CD4-positive, CD25-positive, alpha-beta regulatory T cell (primary cell): ENCODE measurements around the gene RELT. TPM values are rescaled to one million over a fixed set of nuclear protein-coding genes. Genes with fewer than 3 reads are reported as not detected.

Experiments
- ATAC-seq, 2 donors: fragments of 150-1000 bp; cut with Tn5 transposase; one replicate each; pipeline ENCODE4 v1.10.0; 2021; ENCODE audit warnings: low read depth in 2 of 2, moderate number of reproducible peaks in 2 of 2, moderate library complexity in 1 of 2
- DNase-seq, 3 donors: peaks; one replicate each; pipeline versions ENCODE4 v3.0.0 to v3.0.0-alpha.2; 2012 to 2022; ENCODE audit warnings: mixed read lengths in 1 of 3
- H3K27ac ChIP-seq: one replicate; pipeline ENCODE4 v1.7.0; 2013; ENCODE audit warnings: mild to moderate bottlenecking, low read length; ENCODE audit not compliant: insufficient read depth, poor library complexity, severe bottlenecking
- H3K27me3 ChIP-seq: one replicate; pipeline ENCODE4 v1.7.0; 2013; ENCODE audit warnings: low read length; ENCODE audit not compliant: control insufficient read depth, insufficient read depth
- H3K36me3 ChIP-seq: one replicate; pipeline ENCODE4 v1.7.0; 2013; ENCODE audit warnings: mild to moderate bottlenecking, low read length, moderate library complexity; ENCODE audit not compliant: control insufficient read depth, insufficient read depth
- H3K4me1 ChIP-seq: 2 replicates; pipeline ENCODE4 v1.7.0; 2013; ENCODE audit warnings: mild to moderate bottlenecking, low read length; ENCODE audit not compliant: insufficient read depth, control insufficient read depth, poor library complexity, severe bottlenecking
- H3K4me3 ChIP-seq: one replicate; pipeline ENCODE4 v1.7.0; 2013; ENCODE audit warnings: low read depth, mild to moderate bottlenecking, low read length, moderate library complexity
- H3K9me3 ChIP-seq, 2 experiments: 1 replicate in 1 of 2; 2 replicates in 1 of 2; pipeline ENCODE4 v1.7.0; 2013; ENCODE audit warnings: low read length in 2 of 2, mild to moderate bottlenecking in 1 of 2, moderate library complexity in 1 of 2; ENCODE audit not compliant: control insufficient read depth in 2 of 2
- H3K27ac Mint-ChIP-seq, 3 donors: one replicate each; pipeline ENCODE4 v1.8.0; 2020 to 2022; ENCODE audit warnings: mild to moderate bottlenecking in 3 of 3, mixed read lengths in 3 of 3, moderate library complexity in 2 of 3
- H3K27me3 Mint-ChIP-seq: one replicate; pipeline ENCODE4 v1.8.0; 2022; ENCODE audit warnings: mild to moderate bottlenecking, mixed read lengths
- H3K36me3 Mint-ChIP-seq: one replicate; pipeline ENCODE4 v1.8.0; 2020; ENCODE audit warnings: mixed read lengths
- H3K4me1 Mint-ChIP-seq, 4 donors: one replicate each; pipeline ENCODE4 v1.8.0; 2020 to 2022; ENCODE audit warnings: mixed read lengths in 4 of 4, mild to moderate bottlenecking in 1 of 4
- H3K4me3 Mint-ChIP-seq, 4 donors: one replicate each; pipeline ENCODE4 v1.8.0; 2020 to 2022; ENCODE audit warnings: mild to moderate bottlenecking in 4 of 4, mixed read lengths in 4 of 4, moderate library complexity in 3 of 4
- H3K9me3 Mint-ChIP-seq, 7 donors: one replicate each; pipeline ENCODE4 v1.8.0; 2020 to 2022; ENCODE audit warnings: mixed read lengths in 7 of 7, mild to moderate bottlenecking in 3 of 7, moderate library complexity in 2 of 7
- polyA plus RNA-seq, 4 donors: library from polyadenylated mRNA; unstranded; fragments of 300-500 nt; fragmentation: Illumina TruSeq; gene quantifications; one replicate each; pipeline ENCODE4 v1.2.3, GENCODE V29; 2021
- total RNA-seq: library from RNA; stranded (reverse); gene quantifications from one replicate; pipeline ENCODE4 v1.2.3, GENCODE V29; 2022

RELT gene, protein sequence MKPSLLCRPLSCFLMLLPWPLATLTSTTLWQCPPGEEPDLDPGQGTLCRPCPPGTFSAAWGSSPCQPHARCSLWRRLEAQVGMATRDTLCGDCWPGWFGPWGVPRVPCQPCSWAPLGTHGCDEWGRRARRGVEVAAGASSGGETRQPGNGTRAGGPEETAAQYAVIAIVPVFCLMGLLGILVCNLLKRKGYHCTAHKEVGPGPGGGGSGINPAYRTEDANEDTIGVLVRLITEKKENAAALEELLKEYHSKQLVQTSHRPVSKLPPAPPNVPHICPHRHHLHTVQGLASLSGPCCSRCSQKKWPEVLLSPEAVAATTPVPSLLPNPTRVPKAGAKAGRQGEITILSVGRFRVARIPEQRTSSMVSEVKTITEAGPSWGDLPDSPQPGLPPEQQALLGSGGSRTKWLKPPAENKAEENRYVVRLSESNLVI
- total RNA-seq (117 TPM), polyA plus RNA-seq (1 to 10 TPM; 2.0 to 3.3 (median 2.9) TPM)

DNA sequence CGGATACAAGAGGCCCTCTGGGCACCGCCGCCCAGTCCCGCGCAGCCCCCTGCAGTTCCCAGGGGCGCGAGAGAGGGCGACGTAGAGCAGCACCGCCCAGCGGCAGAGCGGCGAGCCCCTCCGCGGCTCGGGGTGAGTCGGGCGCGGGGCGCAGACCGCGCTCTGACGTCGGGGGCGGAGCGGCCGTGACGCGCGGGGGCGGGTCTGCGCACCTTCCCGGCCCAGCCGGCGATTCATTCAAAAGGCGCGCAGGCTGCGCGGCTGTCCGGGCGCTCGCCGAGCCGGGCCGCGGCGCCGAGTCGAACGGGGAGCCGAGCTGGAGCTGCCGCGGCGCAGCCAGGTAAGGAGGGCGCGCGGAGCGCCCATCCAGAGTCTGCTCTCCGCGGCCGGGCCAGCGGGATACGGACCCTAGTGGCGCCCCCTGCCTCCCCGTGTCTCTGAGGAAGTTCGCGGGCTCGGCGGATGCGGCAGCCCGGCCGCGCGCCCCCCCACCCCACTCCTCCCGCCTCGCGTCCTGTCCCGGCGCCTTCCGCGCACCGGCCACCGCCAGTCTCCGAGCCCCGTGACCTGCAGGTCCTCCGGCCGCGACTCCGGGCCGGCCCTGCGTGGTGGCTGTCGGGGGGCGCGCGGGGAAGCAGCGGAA is at the start of gene RELT:
Gene RELT, plus strand, starts transcription at position 240 of the 643 bp plus-strand sequence. CDS start 12,738 bp downstream, outside the sequence.
- peaks cover 5 to 50% (median 37%) of the 10 kb centered on the region in 4 donors for H3K4me1 Mint-ChIP-seq
- H3K27me3 Mint-ChIP-seq, result no peaks in the 10 kb centered on the region
- H3K9me3 Mint-ChIP-seq, result no peaks in the 10 kb centered on the region
- Histone ChIP-seq H3K27me3 (no peaks in the 10 kb centered on the region), H3K36me3 (no peaks in the 10 kb centered on the region), H3K4me1 (peaks cover 19% of the 10 kb centered on the region), H3K4me3 (peak within 1 kb of the TSS; percentile 67), H3K27ac (peak within 1 kb of the TSS; percentile 91), H3K9me3 (no peaks in the 10 kb centered on the region)
- DNase-seq, result peak; percentile 85 to 95 (median 94)
- H3K4me3 Mint-ChIP-seq, result peak within 1 kb of the TSS; percentile 93 to 98 (median 95)
- peak; percentile 94 to 96 for ATAC-seq
- no peaks in the 10 kb centered on the region for H3K36me3 Mint-ChIP-seq
- H3K27ac Mint-ChIP-seq, result peak within 1 kb of the TSS; percentile 97 to 99 (median 98)

DNA sequence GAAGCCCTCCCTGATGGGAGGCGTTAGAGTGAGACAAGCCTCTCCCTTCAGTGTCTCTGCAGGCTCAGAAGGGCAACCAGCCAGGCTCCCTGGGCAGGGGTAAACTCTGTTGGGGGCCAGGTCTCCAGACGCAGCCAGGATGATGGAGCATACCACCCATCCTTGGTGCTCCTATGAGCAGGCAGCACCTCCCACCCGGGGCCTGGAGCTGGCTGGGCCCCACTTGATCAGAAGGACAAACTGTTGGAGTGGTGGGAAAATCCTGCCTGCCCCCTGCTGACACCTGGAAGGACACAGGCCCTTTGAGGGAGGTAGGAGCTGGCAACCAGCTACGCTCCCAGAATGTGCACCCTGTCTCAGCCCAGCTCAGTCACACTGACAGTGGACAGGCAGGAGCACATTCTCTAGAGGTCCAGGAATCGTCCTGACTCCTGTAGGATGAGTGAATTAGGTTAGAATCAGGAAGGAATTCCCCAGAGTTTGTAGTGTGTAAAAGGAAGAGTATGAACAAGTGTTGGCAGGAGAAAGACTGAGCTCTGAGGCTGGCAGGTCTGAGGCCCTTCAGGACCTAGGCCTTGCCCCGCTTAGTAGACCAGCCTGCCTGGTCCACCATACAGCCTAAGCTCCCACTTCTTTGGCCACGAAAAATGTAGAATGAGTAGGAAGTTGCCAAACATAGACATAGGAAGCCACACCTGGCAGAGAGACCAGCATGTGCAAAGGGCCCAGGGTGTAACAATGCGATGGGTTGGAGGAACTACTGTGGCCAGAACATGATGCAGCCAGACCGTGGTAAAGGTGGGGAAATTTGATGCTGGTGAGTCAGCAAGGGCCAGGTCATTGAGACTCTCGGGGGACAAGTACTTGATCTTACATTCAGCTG is 49.0 kb upstream of the RELT start:
- Mint-ChIP-seq H3K4me3 (no peak overlapping the region), H3K27me3 (no peaks in the 10 kb centered on the region), H3K36me3 (no peaks in the 10 kb centered on the region), H3K4me1 (peaks cover 0 to 2% (median 0%) of the 10 kb centered on the region in 4 donors), H3K27ac (no peak overlapping the region), H3K9me3 (peaks cover 0 to 2% (median 0%) of the 10 kb centered on the region in 7 donors)
- no peaks in the 10 kb centered on the region for H3K9me3 ChIP-seq
- no peak overlapping the region for H3K4me3 ChIP-seq
- H3K27me3 ChIP-seq, result no peaks in the 10 kb centered on the region
- no peaks in the 10 kb centered on the region for H3K36me3 ChIP-seq
- DNase-seq (no peak), ATAC-seq (peak; percentile 18 to 27)
- no peak overlapping the region for H3K27ac ChIP-seq
- no peaks in the 10 kb centered on the region for H3K4me1 ChIP-seq

DNA sequence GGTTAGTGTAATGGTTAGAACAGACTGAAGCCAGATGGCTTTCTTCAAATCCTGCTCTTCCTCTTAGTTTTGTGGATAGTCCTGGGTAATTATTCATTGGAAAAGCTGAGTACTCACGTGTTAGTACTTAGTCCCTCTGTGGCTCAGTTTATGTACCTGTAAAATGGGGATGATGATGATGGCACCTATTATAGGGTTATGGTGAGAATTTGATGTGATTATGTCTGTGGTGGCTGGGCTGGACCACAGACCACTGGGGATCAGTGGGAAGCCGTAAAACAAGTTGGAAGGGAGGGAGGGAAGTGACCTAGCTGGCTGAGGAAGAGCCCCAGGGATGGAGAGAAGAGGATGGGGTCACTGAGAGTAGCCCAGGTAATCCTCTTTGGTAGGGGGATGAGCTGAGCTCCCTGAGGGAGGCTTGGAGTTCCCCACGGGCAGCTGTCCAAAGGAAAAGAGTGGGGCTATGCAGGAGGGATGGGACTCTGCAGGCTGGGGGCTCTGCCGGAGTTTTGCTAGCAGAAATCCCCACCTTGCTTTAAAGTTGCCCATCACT is 48.3 kb upstream of the RELT start:
- H3K36me3 Mint-ChIP-seq, result no peaks in the 10 kb centered on the region
- no peak overlapping the region for H3K4me3 Mint-ChIP-seq
- Histone ChIP-seq H3K27ac (no peak overlapping the region), H3K4me1 (no peaks in the 10 kb centered on the region), H3K27me3 (no peaks in the 10 kb centered on the region), H3K9me3 (no peaks in the 10 kb centered on the region), H3K4me3 (no peak overlapping the region), H3K36me3 (no peaks in the 10 kb centered on the region)
- no peak overlapping the region for H3K27ac Mint-ChIP-seq
- H3K27me3 Mint-ChIP-seq, result no peaks in the 10 kb centered on the region
- H3K4me1 Mint-ChIP-seq, result no peaks in the 10 kb centered on the region
- H3K9me3 Mint-ChIP-seq, result peaks cover 0 to 2% (median 0%) of the 10 kb centered on the region in 7 donors
- DNase-seq, result no peak
- ATAC-seq, result no peak

DNA sequence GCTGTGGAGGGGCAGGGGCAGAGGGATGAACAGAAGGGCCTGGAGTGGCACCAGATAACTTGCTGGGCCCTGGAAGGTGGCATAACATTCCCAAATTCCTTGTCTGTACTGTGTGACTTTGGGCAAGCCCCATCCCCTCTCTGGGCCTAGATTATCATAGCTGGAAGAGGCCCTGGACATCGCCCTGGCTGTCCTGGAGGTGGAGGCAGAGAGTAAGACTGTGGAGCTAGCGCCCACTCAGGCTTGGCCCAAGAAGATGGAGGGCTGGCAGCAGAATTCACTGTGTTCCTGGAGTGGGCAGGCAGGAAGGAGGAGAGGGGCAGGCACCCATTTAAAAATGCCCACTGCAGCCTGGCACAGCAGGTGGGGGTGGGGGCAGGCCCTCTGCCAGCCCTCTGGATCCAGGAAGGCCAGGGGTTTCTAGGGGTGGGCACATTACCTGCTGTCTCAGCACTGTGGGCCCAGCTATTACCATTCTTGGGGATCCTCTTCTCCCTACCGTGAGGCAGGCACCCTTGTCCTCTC is 45.6 kb upstream of the RELT start:
- ATAC-seq, result no peak
- no peak overlapping the region for H3K27ac ChIP-seq
- Mint-ChIP-seq H3K4me3 (no peak overlapping the region), H3K4me1 (no peaks in the 10 kb centered on the region), H3K36me3 (no peaks in the 10 kb centered on the region), H3K9me3 (peaks cover 0 to 2% (median 0%) of the 10 kb centered on the region in 7 donors), H3K27ac (no peak overlapping the region), H3K27me3 (peaks cover 2% of the 10 kb centered on the region)
- no peaks in the 10 kb centered on the region for H3K9me3 ChIP-seq
- H3K4me3 ChIP-seq, result no peak overlapping the region
- no peaks in the 10 kb centered on the region for H3K27me3 ChIP-seq
- H3K4me1 ChIP-seq, result no peaks in the 10 kb centered on the region
- DNase-seq, result no peak
- H3K36me3 ChIP-seq, result no peaks in the 10 kb centered on the region

DNA sequence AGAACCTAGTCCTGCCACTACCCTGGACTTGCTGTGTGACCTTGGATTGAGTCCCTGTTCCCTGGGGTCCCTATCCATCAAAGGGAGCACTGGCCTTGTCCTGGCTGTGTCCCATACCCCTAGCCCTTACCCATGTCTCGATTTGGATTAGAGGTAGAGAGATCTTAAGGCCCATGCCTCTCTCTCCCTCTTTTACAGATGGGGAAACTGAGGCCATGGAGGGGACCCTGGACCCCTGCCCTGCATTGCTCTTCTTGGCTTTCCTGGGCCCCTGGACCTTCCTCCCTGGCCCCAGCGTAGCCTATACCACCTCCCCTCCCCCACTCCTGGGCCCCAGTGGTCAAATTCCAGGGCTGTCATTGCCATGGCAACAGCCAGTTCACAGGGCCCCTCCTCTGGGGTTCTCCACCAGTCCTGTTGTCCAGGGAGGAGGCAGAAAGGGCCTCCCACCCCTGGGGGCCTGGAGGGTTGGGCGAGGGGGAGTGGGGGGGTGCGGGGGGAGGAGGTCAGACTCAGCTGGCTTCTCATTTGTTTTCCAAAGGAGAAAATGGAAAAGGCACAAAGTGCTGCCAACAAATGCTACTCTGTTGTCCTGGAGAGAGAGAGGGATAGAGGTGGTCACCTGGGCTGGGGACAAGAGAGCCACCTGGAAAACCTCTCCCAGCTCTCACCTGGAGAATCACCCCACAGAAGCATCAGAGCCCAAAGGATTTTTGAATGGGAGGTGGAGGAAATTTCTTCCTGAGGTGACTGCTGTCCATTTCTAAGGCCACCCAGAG is 44.9 kb upstream of the RELT start:
- no peaks in the 10 kb centered on the region for H3K36me3 Mint-ChIP-seq
- ATAC-seq (no peak), DNase-seq (no peak)
- H3K27me3 ChIP-seq, result no peaks in the 10 kb centered on the region
- H3K9me3 Mint-ChIP-seq, result peaks cover 0 to 2% (median 0%) of the 10 kb centered on the region in 7 donors
- H3K27ac ChIP-seq, result no peak overlapping the region
- peaks cover 4% of the 10 kb centered on the region for H3K27me3 Mint-ChIP-seq
- no peak overlapping the region for H3K4me3 Mint-ChIP-seq
- no peaks in the 10 kb centered on the region for H3K36me3 ChIP-seq
- H3K27ac Mint-ChIP-seq, result no peak overlapping the region
- no peaks in the 10 kb centered on the region for H3K4me1 Mint-ChIP-seq
- H3K4me1 ChIP-seq, result no peaks in the 10 kb centered on the region
- no peak overlapping the region for H3K4me3 ChIP-seq
- no peaks in the 10 kb centered on the region for H3K9me3 ChIP-seq

DNA sequence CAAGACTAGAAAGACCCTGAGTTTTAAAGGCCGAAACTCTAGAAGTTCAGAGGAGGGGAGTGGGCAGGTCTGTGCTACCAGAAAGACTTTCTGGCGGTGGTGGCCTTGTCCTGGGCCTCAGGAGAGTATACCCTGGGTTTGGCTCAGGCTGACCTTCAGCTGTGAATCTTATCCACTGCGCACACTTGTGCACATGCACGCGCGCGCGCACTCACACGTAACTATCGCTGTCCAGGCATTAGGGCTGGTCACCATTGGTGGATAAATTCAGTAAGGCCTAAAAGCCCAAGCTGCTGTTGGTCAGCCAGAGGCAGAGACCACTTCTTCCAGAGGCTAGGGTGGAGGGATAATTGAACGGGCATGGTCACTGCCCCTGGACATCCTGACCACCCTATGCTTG is 43.0 kb upstream of the RELT start:
- peaks cover 9% of the 10 kb centered on the region for H3K27me3 Mint-ChIP-seq
- H3K4me1 Mint-ChIP-seq, result no peaks in the 10 kb centered on the region
- DNase-seq, result no peak
- no peaks in the 10 kb centered on the region for H3K9me3 Mint-ChIP-seq
- no peak overlapping the region for H3K4me3 Mint-ChIP-seq
- no peaks in the 10 kb centered on the region for H3K36me3 Mint-ChIP-seq
- Histone ChIP-seq H3K27ac (no peak overlapping the region), H3K4me3 (no peak overlapping the region), H3K9me3 (no peaks in the 10 kb centered on the region), H3K27me3 (no peaks in the 10 kb centered on the region), H3K36me3 (no peaks in the 10 kb centered on the region), H3K4me1 (no peaks in the 10 kb centered on the region)
- no peak overlapping the region for H3K27ac Mint-ChIP-seq
- no peak for ATAC-seq
